Measurements from ENCODE around the gene S100A7.

DNA sequence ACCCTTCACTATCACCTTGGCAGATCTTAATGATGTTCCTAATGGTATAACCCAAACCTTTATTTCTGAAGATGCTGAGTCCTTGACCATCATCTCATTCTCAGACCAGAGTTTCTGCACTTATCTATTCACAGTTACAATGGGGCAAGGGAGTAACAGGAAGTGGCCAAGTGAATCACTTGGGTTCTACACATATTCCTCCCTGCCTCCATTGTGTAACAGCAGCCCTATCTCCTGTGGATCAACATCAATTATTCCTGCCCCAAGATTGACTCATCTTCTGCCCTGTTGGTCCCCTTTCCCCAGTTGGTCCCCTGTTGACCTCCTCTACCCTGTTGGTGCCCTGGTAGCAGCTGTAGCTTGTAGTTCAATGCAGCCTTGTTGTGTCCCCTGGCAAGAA is 10.3 kb upstream of the S100A7 start:
- no peak for TF ChIP-seq CHD1 (IDR thresholded peaks at IDR 0.05; ENCODE audit: low read depth, low read length)
- TF ChIP-seq JUND (IDR thresholded peaks at IDR 0.05; ENCODE audit: low read length) = no peak
- no peak for TF ChIP-seq NRF1 (IDR thresholded peaks at IDR 0.05; ENCODE audit: low read depth, low read length)
- TF ChIP-seq EZH2 (IDR thresholded peaks at IDR 0.05; ENCODE audit: low read depth, low read length, severe bottlenecking) = no peak
- TF ChIP-seq TAF1 (IDR thresholded peaks at IDR 0.05; ENCODE audit: low read depth, low read length) = no peak
- no peak for TF ChIP-seq YY1 (IDR thresholded peaks at IDR 0.05; ENCODE audit: low read depth, low read length)
- no peak for TF ChIP-seq CTCF (IDR thresholded peaks at IDR 0.05; ENCODE audit: control extremely low read depth in 1 of 3, insufficient read depth in 1 of 3, low read depth in 1 of 3, low read length in 3 of 3)
- no peak for TF ChIP-seq TBP (IDR thresholded peaks at IDR 0.05; ENCODE audit: low read depth, low read length)

All from H1 (cell line).